NCI-H1092 treated with DMSO at 0.1 percent for 48 hours (cell line): ENCODE results near the gene ATP9A.
"Not testable (repeated sequence)": the region's sequence is repeated elsewhere in the genome, so short reads cannot be mapped to it uniquely, and the experiment has no call there.

Experiments used
- DNase-seq: peaks from one replicate; lab custom pipeline; 2025; lab: John Stamatoyannopoulos, UW

Gene ATP9A

DNA sequence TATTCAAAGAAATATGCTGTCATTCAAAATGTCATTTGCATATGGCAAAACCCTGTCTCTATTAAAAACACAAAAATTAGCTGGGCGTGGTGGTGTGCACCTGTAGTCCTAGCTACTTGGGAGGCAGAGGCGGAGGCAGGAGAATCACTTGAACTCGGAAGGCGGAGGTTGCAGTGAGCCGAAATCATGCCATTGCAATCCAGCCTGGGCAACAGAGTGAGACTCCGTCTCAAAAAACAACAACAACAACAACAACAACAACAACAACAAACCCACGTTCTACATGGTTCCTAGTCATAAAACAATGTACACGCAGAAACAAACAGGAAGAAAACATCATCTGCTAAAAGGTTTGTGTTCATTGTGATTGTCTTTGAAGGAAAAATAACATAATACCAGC, 15.0 kb downstream of the ATP9A start:
- not testable (repeated sequence) for DNase-seq

GRCh38 chr20:51752343-51752951, 15.7 kb downstream of the ATP9A start:
- DNase-seq: no peak

GRCh38 chr20:51750770-51751388, 17.3 kb downstream of the ATP9A start:
- no peak for DNase-seq

DNA sequence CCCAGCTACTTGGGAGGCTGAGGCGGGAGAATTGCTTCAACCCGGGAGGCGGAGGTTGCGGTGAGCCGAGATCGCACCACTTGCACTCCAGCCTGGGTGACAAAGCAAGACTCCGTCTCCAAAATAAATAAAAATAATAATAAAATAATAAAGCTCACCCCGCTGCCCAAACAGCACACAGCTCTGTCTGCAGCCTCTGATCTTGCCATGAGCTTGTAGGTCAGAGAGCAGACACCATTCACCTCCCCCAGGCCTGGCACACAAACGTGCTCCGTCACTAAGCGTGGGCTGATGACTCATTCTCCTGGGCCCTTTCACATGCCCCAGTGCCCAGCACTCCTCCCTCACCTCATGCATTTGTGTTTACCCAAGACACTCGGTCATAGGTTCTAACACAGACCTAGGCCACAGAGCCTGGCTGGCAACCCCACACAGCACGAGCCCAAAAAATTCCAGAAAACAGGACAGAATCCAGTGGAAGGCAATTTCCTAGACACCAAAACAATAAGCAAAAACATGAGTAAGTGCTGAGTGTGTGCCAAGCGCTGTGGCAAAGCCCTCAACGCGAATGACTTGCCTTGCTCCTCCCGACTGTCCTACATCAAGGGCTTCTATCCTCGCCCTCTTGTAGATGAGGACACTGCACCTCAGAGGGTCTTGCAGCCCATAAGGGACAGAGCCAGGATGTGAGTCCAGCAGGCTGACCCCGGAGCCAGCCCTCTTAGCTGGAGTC, 18.0 kb downstream of the ATP9A start:
- no peak for DNase-seq

GRCh38 chr20:51749674-51750036, 18.5 kb downstream of the ATP9A start:
- DNase-seq: no peak

- no peak for DNase-seq
Measured at GRCh38 chr20:51747182-51747911, 20.8 kb downstream of the ATP9A start.

- DNase-seq: no peak
Measured at GRCh38 chr20:51745804-51746203, 22.4 kb downstream of the ATP9A start.

- no peak for DNase-seq
Measured at GRCh38 chr20:51740838-51741237, 27.4 kb downstream of the ATP9A start.

- not testable (repeated sequence) for DNase-seq
Measured at GRCh38 chr20:51740308-51740707, 27.9 kb downstream of the ATP9A start.

DNA sequence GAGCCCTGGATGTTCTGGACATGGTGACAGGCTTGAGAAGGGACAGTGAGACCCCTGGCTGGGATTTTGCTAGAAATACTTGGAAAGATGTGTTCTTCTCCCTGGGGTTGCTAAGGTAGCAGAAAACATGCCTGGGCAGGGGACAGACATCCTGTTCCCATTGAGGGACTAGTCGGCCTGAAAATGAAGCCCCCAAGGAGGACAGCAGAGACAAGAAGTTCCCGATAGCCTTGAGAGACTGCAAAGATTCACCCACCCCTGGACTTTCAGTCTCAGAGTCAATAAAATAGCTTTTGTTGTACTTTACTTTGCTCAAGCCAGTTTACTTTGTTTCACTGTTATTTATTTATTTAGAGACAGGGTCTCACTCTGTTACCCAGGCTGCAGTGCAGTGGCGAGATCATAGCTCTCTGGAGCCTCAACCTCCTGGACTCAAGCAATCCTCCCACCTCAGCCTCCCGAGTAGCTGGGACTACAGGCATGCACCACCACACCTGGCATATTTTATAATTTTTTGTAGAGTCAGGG, 28.4 kb downstream of the ATP9A start:
- DNase-seq: no peak

GRCh38 chr20:51738877-51739447, 29.2 kb downstream of the ATP9A start:
- DNase-seq: no peak

DNA sequence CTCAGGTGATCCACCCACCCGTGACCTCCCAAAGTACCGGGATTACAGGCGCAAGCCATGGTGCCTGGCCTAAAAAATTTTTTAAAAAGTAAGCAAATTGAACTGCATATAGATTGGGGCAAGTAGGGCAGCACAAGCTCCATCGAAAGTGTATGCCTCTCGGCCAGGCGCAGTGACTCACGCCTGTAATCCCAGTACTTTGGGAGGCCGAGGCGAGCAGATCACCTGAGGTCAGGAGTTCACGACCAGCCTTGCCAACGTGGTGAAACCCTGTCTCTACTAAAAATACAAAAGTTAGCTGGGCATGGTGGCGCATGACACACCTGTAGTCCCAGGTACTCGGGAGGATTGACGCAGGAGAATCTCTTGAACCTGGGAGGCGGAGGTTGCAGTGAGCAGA, 29.9 kb downstream of the ATP9A start:
- not testable (repeated sequence) for DNase-seq

DNA sequence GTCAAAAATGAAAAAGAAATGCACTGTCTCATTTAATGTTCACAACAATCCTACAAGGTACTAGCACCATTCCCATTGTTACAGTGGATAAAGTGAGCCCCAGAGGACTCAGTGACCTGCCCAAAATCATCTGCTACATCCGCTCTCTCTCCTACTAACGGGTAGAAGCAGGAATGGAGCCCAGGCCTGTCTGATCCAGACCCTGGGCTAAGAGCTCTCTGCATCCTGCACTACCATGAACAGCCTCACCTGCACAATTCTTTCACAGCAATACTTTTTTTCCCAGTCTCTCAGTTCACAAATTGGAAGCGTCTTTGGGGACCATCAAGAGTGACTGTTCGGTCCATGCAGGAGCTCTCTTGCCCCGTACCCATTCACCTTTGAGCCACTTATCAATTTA, 31.2 kb downstream of the ATP9A start:
- no peak for DNase-seq

DNA sequence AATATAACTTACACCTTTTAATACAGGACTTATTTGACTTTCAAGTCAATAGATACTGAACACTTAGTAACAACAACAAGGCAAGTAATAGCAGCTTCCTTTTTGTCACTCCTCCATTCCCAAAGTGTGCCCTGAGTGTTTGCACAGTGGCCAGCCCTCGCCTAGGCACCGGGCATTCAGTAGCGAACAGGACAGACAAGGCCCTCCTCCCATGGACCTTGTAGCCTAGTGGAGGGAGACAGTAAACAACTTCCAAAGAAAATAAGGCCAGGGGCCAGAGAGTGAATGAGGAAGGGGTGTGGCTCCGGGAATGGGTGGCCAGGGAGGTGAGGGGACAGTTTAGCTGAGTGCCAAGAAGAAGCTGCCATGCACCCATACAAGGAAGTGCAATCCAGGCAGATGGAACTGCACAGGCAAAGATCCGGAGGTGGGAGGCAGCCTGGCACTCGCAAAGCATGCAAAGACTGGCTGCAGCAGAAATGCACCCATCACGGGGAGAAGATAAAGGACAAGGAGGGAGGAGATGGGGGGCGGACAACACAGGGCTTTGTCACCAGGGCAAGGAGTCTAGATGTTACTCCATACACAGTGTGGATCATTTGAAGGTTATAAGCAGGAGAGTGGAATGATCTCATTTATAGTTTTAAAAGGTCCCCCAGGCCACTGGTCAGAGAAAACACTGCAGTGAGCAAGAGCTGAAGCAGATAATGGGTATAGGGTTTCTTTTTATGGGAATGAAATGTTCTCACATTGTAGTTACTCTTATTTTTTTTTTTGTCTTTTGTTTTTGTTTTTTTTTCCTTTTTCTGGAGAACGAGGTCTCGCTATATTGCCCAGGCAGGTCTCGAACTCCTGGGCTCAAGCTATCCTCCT, 32.2 kb downstream of the ATP9A start:
- DNase-seq: no peak

- no peak for DNase-seq
Measured at GRCh38 chr20:51734876-51735720, 33.1 kb downstream of the ATP9A start.

- DNase-seq: no peak
Measured at GRCh38 chr20:51733070-51733469, 35.1 kb downstream of the ATP9A start.

GRCh38 chr20:51732096-51732791, 35.9 kb downstream of the ATP9A start:
- DNase-seq: no peak

GRCh38 chr20:51731731-51732095, 36.5 kb downstream of the ATP9A start:
- no peak for DNase-seq

GRCh38 chr20:51729771-51730170, 38.4 kb downstream of the ATP9A start:
- DNase-seq: no peak

DNA sequence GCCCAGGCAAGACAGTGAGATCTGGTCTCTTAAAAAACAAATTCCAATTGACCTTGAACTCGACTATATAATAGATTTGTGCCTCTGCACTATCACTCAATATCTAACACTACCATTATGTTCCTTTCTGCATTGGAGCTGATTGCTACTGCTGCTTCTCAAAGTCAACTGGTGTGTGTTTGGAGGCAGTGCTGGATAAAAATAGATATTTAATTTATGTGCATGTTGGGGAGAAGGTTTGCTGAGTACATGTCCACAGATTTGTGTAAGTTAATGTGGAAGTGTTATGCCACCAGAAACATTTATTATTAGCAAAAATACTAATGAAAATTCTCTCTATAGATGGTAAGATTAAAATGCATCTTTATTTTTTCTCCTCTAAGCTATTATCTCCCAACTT, 39.5 kb downstream of the ATP9A start:
- no peak for DNase-seq
